Thyroid gland (tissue), 4 donors: Measurements from ENCODE around the gene IGSF6. TPM values are rescaled to one million over a fixed set of nuclear protein-coding genes. Genes with fewer than 3 reads are reported as not detected.

Experiments
- DNase-seq, 2 donors: peaks; one replicate each; pipeline ENCODE4 v3.0.0-alpha.2; 2019
- H3K27ac ChIP-seq, 3 donors: fragments of 200-600 bp; sonication (generic); 1 replicate in 2 of 3; 2 replicates in 1 of 3; pipeline ENCODE4 v1.5.1; 2016 to 2019; ENCODE audit warnings: mild to moderate bottlenecking in 1 of 3, moderate library complexity in 1 of 3
- H3K27me3 ChIP-seq: fragments of 200-600 bp; sonication (generic); one replicate; pipeline ENCODE4 v1.5.1; 2019
- H3K36me3 ChIP-seq, 2 donors: fragments of 200-600 bp; sonication (generic); one replicate each; pipeline ENCODE4 v1.5.1; 2016 to 2019
- H3K4me1 ChIP-seq, 2 donors: fragments of 200-600 bp; sonication (generic); one replicate each; pipeline ENCODE4 v1.5.1; 2017 to 2019
- H3K4me3 ChIP-seq, 3 donors: fragments of 200-600 bp; sonication (generic); replicated peaks in 1 of 3; 1 replicate in 2 of 3; 2 replicates in 1 of 3; pipeline ENCODE4 v1.5.1; 2016; ENCODE audit warnings: mild to moderate bottlenecking in 1 of 3
- H3K9me3 ChIP-seq: fragments of 200-600 bp; sonication (generic); one replicate; pipeline ENCODE4 v1.5.1; 2017
- CTCF ChIP-seq, 6 experiments: fragments of 200-600 bp in 3 of 6; fragments of 450-650 bp in 3 of 6; sonication (generic) in 3 of 6; IDR thresholded peaks; one replicate each; pipeline ENCODE4 v1.5.1; 2016 to 2019; ENCODE audit warnings: antibody characterized with exemption in 6 of 6, mild to moderate bottlenecking in 2 of 6, inconsistent platforms in 1 of 6, moderate library complexity in 1 of 6
- POLR2A ChIP-seq, 2 donors: fragments of 450-650 bp; IDR thresholded peaks; one replicate each; pipeline ENCODE4 v1.6.1; 2017; ENCODE audit warnings: antibody characterized with exemption in 2 of 2, mild to moderate bottlenecking in 2 of 2, moderate library complexity in 1 of 2
- WGBS, 2 donors: methylation state at CpG; one replicate each; pipeline ENCODE4 v1.1.5; 2017; 5-methylcytosine and 5-hydroxymethylcytosine counted together
- intact Hi-C: fragments of 100-400 bp; cut with DNase I; formaldehyde crosslinking; loops from one replicate; pipeline ENCODE4 v1.15.1; 2023
- small RNA-seq: library from RNA; depleted of rRNA; stranded (forward); fragments of <200 nt; gene quantifications from one replicate; pipeline ENCODE3, GENCODE V24; 2016
- total RNA-seq, 4 donors: library from RNA; depleted of rRNA; stranded (reverse); fragments of >200 nt; gene quantifications; one replicate each; pipeline ENCODE4 v1.2.3, GENCODE V29; 2016

The IGSF6 gene
- total RNA-seq, 4 donors from 2014 or later: 0.56 to 1.4 (median 1.1) TPM

DNA sequence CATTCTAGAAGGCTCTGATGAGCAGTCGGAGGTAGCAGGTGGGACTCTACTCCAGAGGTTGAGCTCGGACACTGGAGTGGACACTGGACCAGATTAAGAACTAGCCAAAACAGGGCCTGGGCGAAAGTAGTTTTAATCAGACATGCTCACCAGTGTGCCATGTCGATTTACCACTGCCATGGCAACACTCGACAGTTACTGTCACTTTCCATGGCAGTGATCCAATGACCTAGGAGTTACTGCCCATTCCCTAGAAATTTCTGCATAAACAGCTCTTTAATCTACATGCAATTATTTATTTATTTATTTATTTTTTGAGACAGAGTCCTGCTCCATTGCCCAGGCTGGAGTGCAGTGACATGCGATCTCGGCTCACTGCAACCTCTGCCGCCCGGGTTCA, 60.2 kb downstream of the IGSF6 start:
- peaks cover 24% of the 10 kb centered on the region in 2 donors for H3K4me1 ChIP-seq
- H3K36me3 ChIP-seq: no peaks in the 10 kb centered on the region
- no peaks in the 10 kb centered on the region for H3K9me3 ChIP-seq
- H3K27me3 ChIP-seq: no peaks in the 10 kb centered on the region
- no peak overlapping the region for H3K27ac ChIP-seq
- no peak for DNase-seq
- 90 to 91% methylated on average over 9 of the region's 9 CpGs for WGBS, 2 donors
- TF ChIP-seq POLR2A (IDR thresholded peaks at IDR 0.05) (no peak), CTCF (IDR thresholded peaks at IDR 0.05) (no peak)
- no peak overlapping the region for H3K4me3 ChIP-seq
- intact Hi-C loops: no loop called here

DNA sequence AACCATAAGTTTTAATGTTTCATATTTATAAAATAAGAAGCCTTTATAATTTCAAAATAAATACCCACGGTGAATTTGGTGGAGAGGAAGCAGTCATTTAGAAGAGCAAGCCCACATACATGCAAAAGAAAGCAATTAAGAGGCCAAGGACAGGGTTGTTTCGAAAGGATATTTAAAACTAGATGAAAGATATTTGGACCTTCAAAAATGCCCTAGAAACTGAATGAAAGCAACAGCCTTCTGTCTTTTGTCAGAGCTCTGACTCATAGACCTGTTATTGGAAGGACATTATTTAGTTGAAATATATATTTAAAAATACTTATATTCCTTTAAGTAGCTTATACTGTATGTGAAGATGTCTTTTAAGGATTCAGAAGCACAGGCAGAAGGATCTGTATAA, 61.6 kb downstream of the IGSF6 start:
- Histone ChIP-seq H3K36me3 (no peaks in the 10 kb centered on the region), H3K4me3 (no peak overlapping the region), H3K9me3 (no peaks in the 10 kb centered on the region), H3K4me1 (peaks cover 24% of the 10 kb centered on the region in 2 donors), H3K27ac (peak overlapping the region in 2 of 3 donors; percentile 3 to 48), H3K27me3 (no peaks in the 10 kb centered on the region)
- intact Hi-C loops: no loop called here
- TF ChIP-seq CTCF (IDR thresholded peaks at IDR 0.05) (no peak), POLR2A (IDR thresholded peaks at IDR 0.05) (no peak)
- WGBS, 2 donors: 52 to 56% methylated on average over 2 of the region's 2 CpGs
- DNase-seq: no peak

- no peaks in the 10 kb centered on the region for H3K27me3 ChIP-seq
- intact Hi-C loops: no loop called here
- 53 to 60% methylated on average over 2 of the region's 2 CpGs for WGBS, 2 donors
- no peaks in the 10 kb centered on the region for H3K36me3 ChIP-seq
- no peak for DNase-seq
- no peak overlapping the region for H3K4me3 ChIP-seq
- peaks cover 24% of the 10 kb centered on the region in 2 donors for H3K4me1 ChIP-seq
- TF ChIP-seq CTCF (IDR thresholded peaks at IDR 0.05) (no peak), POLR2A (IDR thresholded peaks at IDR 0.05) (no peak)
- no peaks in the 10 kb centered on the region for H3K9me3 ChIP-seq
- H3K27ac ChIP-seq: peak overlapping the region; percentile 3 to 60 (median 48)
These were observed 62.1 kb downstream of the IGSF6 start for GRCh38 chr16:21590287-21590686.

GRCh38 chr16:21589551-21589950, 62.9 kb downstream of the IGSF6 start:
- H3K4me1 ChIP-seq: peaks cover 24% of the 10 kb centered on the region in 2 donors
- H3K4me3 ChIP-seq: no peak overlapping the region
- peak overlapping the region in 2 of 3 donors; percentile 48 to 60 for H3K27ac ChIP-seq
- no peaks in the 10 kb centered on the region for H3K9me3 ChIP-seq
- WGBS, 2 donors: 90 to 94% methylated on average over 4 of the region's 4 CpGs
- intact Hi-C loops: no loop called here
- DNase-seq: no peak
- no peaks in the 10 kb centered on the region for H3K36me3 ChIP-seq
- no peaks in the 10 kb centered on the region for H3K27me3 ChIP-seq
- TF ChIP-seq CTCF (IDR thresholded peaks at IDR 0.05) (no peak), POLR2A (IDR thresholded peaks at IDR 0.05) (no peak)

Small RNA genes within 50 kb of the gene (small RNA-seq; reads per million reads assigned to genes)
- not detected for gene RNU6-1005P
- not detected for gene RNU6-196P

Other genes starting within 250 kb of the IGSF6 start
- 100 to 1,000 TPM; 139 to 196 (median 181) TPM for gene METTL9, start 53.0 kb downstream of the IGSF6 start, total RNA-seq
- gene OTOA, start 11.4 kb upstream of the IGSF6 start, total RNA-seq: under 1 TPM in 2 of 4 donors, not detected in 2; 0.13 to 0.40 TPM
- gene NPIPB4, start 205.1 kb upstream of the IGSF6 start, total RNA-seq: 10 to 100 TPM; 23.8 to 85.4 (median 43.0) TPM